Left ventricle myocardium superior (tissue), 1 donor: ENCODE results near the gene CLDND1. TPM values are rescaled to one million over a fixed set of nuclear protein-coding genes. Genes with fewer than 3 reads are reported as not detected.

Experiments used
- total RNA-seq: library from RNA; stranded (reverse); fragmentation: NEBNext Ultra II Directional; extraction: Animal tissue kit (Norgen Biotek cat#: 25700); gene quantifications from one replicate; pipeline ENCODE4 v1.2.1, GENCODE V29; 2021
- donor health status: DM: no; HTN: yes; CAD: no; lungs with severe emphysema.

The CLDND1 gene
- total RNA-seq, 1 donor from 2014 or later, result 75.6 TPM

Other genes starting within 250 kb of the CLDND1 start
- gene OR5H2, start 240.4 kb downstream of the CLDND1 start, total RNA-seq, result not detected
- gene OR5K4, start 169.0 kb downstream of the CLDND1 start, total RNA-seq, result not detected
- gene OR5K3, start 132.2 kb downstream of the CLDND1 start, total RNA-seq, result not detected
- not detected for gene OR5K1, start 59.7 kb downstream of the CLDND1 start, total RNA-seq
- not detected for gene OR5K2, start 25.2 kb downstream of the CLDND1 start, total RNA-seq
- gene GPR15, start 9.1 kb upstream of the CLDND1 start, total RNA-seq, result not detected
- 12.1 TPM for gene CPOX, start 70.7 kb upstream of the CLDND1 start, total RNA-seq
- gene ST3GAL6, start 240.4 kb upstream of the CLDND1 start, total RNA-seq, result 27.0 TPM